HG02759 (cell line): ENCODE data around the gene BBS12.

Source experiments
- ATAC-seq: cut with Tn5 transposase; IDR thresholded peaks from one replicate; pipeline ENCODE4 v1.9.1; 2021; ENCODE audit warnings: mild to moderate bottlenecking, moderate library complexity; ENCODE audit not compliant: unreplicated experiment

The BBS12 gene

GRCh38 chr4:122793811-122794210 lies 61.3 kb downstream of the BBS12 start:
- no peak for ATAC-seq
